ENCODE data around the gene SHKBP1.

SHKBP1 gene

GRCh38 chr19:40585982-40586422, 9.3 kb downstream of the SHKBP1 start:
- no peak for TF ChIP-seq OSR1 (CRISPR knock-in tag; IDR thresholded peaks at IDR 0.05)
- ATAC-seq, result no peak

- ATAC-seq, result no peak
- no peak for TF ChIP-seq ARNTL (CRISPR knock-in tag; IDR thresholded peaks at IDR 0.05; ENCODE audit: borderline replicate concordance, low read depth)
- TF ChIP-seq TCF4 (CRISPR knock-in tag; IDR thresholded peaks at IDR 0.05; ENCODE audit: borderline replicate concordance), result no peak
- no peak for TF ChIP-seq ZFP30 (CRISPR knock-in tag; IDR thresholded peaks at IDR 0.05)
- no peak for TF ChIP-seq POU6F1 (CRISPR knock-in tag; IDR thresholded peaks at IDR 0.05; ENCODE audit: borderline replicate concordance, low read depth)
- TF ChIP-seq RARB (CRISPR knock-in tag; IDR thresholded peaks at IDR 0.05), result no peak
- no peak for TF ChIP-seq TSHZ2 (CRISPR knock-in tag; IDR thresholded peaks at IDR 0.05)
- TF ChIP-seq OSR1 (CRISPR knock-in tag; IDR thresholded peaks at IDR 0.05), result no peak
Measured at GRCh38 chr19:40586611-40587010, 9.9 kb downstream of the SHKBP1 start.

- TF ChIP-seq ZNF70 (CRISPR knock-in tag; IDR thresholded peaks at IDR 0.05), result no peak
- TF ChIP-seq ZFP30 (CRISPR knock-in tag; IDR thresholded peaks at IDR 0.05), result no peak
- TF ChIP-seq ZC3H10 (CRISPR knock-in tag; IDR thresholded peaks at IDR 0.05), result no peak
- no peak for TF ChIP-seq OSR1 (CRISPR knock-in tag; IDR thresholded peaks at IDR 0.05)
- TF ChIP-seq TSHZ2 (CRISPR knock-in tag; IDR thresholded peaks at IDR 0.05), result no peak
- no peak for TF ChIP-seq POU6F1 (CRISPR knock-in tag; IDR thresholded peaks at IDR 0.05; ENCODE audit: borderline replicate concordance, low read depth)
- TF ChIP-seq ZFP3 (CRISPR knock-in tag; IDR thresholded peaks at IDR 0.05), result no peak
- no peak for TF ChIP-seq PPARA (CRISPR knock-in tag; IDR thresholded peaks at IDR 0.05; ENCODE audit: borderline replicate concordance)
- no peak for TF ChIP-seq RARB (CRISPR knock-in tag; IDR thresholded peaks at IDR 0.05)
- TF ChIP-seq ZNF565 (CRISPR knock-in tag; conservative IDR thresholded peaks at IDR 0.05; ENCODE audit: low read depth), result no peak
- TF ChIP-seq TOX (CRISPR knock-in tag; IDR thresholded peaks at IDR 0.05; ENCODE audit: borderline replicate concordance), result no peak
- no peak for TF ChIP-seq GLIS3 (CRISPR knock-in tag; IDR thresholded peaks at IDR 0.05)
- ATAC-seq, result peak; percentile 46
Measured at GRCh38 chr19:40588110-40588854, 11.6 kb downstream of the SHKBP1 start.

- ATAC-seq, result no peak
- no peak for TF ChIP-seq CSRNP3 (CRISPR knock-in tag; IDR thresholded peaks at IDR 0.05)
- no peak for TF ChIP-seq GLIS3 (CRISPR knock-in tag; IDR thresholded peaks at IDR 0.05)
- no peak for TF ChIP-seq ZNF8 (CRISPR knock-in tag; IDR thresholded peaks at IDR 0.05)
- TF ChIP-seq PPARA (CRISPR knock-in tag; IDR thresholded peaks at IDR 0.05; ENCODE audit: borderline replicate concordance), result no peak
- TF ChIP-seq BACH2 (CRISPR knock-in tag; IDR thresholded peaks at IDR 0.05; ENCODE audit: borderline replicate concordance), result no peak
- no peak for TF ChIP-seq ARNTL (CRISPR knock-in tag; IDR thresholded peaks at IDR 0.05; ENCODE audit: borderline replicate concordance, low read depth)
- TF ChIP-seq ZFP30 (CRISPR knock-in tag; IDR thresholded peaks at IDR 0.05), result no peak
- TF ChIP-seq ZNF70 (CRISPR knock-in tag; IDR thresholded peaks at IDR 0.05), result no peak
- TF ChIP-seq OSR1 (CRISPR knock-in tag; IDR thresholded peaks at IDR 0.05), result no peak
- no peak for TF ChIP-seq TSHZ2 (CRISPR knock-in tag; IDR thresholded peaks at IDR 0.05)
- TF ChIP-seq SNAI2 (CRISPR knock-in tag; IDR thresholded peaks at IDR 0.05), result no peak
- TF ChIP-seq ZFP3 (CRISPR knock-in tag; IDR thresholded peaks at IDR 0.05), result no peak
- no peak for TF ChIP-seq TCF4 (CRISPR knock-in tag; IDR thresholded peaks at IDR 0.05; ENCODE audit: borderline replicate concordance)
- no peak for TF ChIP-seq ZC3H10 (CRISPR knock-in tag; IDR thresholded peaks at IDR 0.05)
- TF ChIP-seq RARB (CRISPR knock-in tag; IDR thresholded peaks at IDR 0.05), result no peak
- TF ChIP-seq TOX (CRISPR knock-in tag; IDR thresholded peaks at IDR 0.05; ENCODE audit: borderline replicate concordance), result no peak
- no peak for TF ChIP-seq ZNF565 (CRISPR knock-in tag; conservative IDR thresholded peaks at IDR 0.05; ENCODE audit: low read depth)
Measured at GRCh38 chr19:40588926-40589569, 12.4 kb downstream of the SHKBP1 start.

All from SK-N-SH treated with all-trans-retinoic acid at 6 μM for 48 hours (cell line).